K562 (cell line): Measurements from ENCODE around the gene NELL1. TPM values are rescaled to one million over a fixed set of nuclear protein-coding genes. Genes with fewer than 3 reads are reported as not detected.

ENCODE experiments used
- ATAC-seq: fragments of 200-7000 bp; cut with Tn5 transposase; 3 replicates; pipeline ENCODE4 v1.9.1; 2020; ENCODE audit warnings: moderate library complexity
- BruUV-seq: library from RNA; stranded (reverse); fragments of 400-500 nt; replicated peaks from 2 replicates; lab custom pipeline; 2021; lab: Mats Ljungman, UMichigan
- CTCF ChIA-PET: fragments of 300-600 bp; formaldehyde crosslinking; extraction: SDS; loops from one replicate; lab custom pipeline; 2021; ENCODE audit warnings: low intra/inter-chr PET ratio; lab: Yijun Ruan, JAX
- POLR2A ChIA-PET: fragments of 300-600, 350-650 bp; sonication (Branson Sonifier 250); formaldehyde crosslinking; extraction: SDS; loops from one replicate; lab custom pipeline; 2021; ENCODE audit warnings: antibody characterized with exemption, inconsistent platforms; lab: Yijun Ruan, JAX
- DNase-seq, 4 experiments: peaks; one replicate each; pipeline versions ENCODE4 v3.0.0 to v3.0.0-alpha.2; 2011 to 2018; ENCODE audit warnings: low spot score in 3 of 4, mixed read lengths in 3 of 4; ENCODE audit errors: extremely low read depth in 1 of 4
- FAIRE-seq: peaks from 2 replicates; lab custom pipeline; 2011; peaks lifted over from hg19 to GRCh38; lab: Jason Lieb, UNC
- H2AFZ ChIP-seq: 2 replicates; pipeline ENCODE4 v1.6.0; 2011; ENCODE audit warnings: low read depth, low read length, control low read depth, inconsistent platforms
- H3K27ac ChIP-seq: fragments of 200-600 bp; 3 replicates; pipeline ENCODE4 v1.8.0; 2011; ENCODE audit warnings: low read depth, mild to moderate bottlenecking, control low read depth, inconsistent platforms, low read length, moderate library complexity, mixed read lengths; ENCODE audit errors: extremely low read depth
- H3K27me3 ChIP-seq, 2 experiments: fragments of 300-600 bp in 1 of 2; 2 replicates in 1 of 2; 3 replicates in 1 of 2; pipeline versions ENCODE4 v1.6.0 to v1.8.0; 2011; ENCODE audit warnings: inconsistent platforms in 2 of 2, low read length in 2 of 2, mild to moderate bottlenecking in 1 of 2, mixed read lengths in 1 of 2, moderate library complexity in 1 of 2; ENCODE audit not compliant: control insufficient read depth in 2 of 2, insufficient read depth in 2 of 2
- H3K36me3 ChIP-seq: fragments of 300-600 bp; 3 replicates; pipeline ENCODE4 v1.8.0; 2011; ENCODE audit warnings: mild to moderate bottlenecking, low read length, inconsistent platforms; ENCODE audit not compliant: control insufficient read depth, insufficient read depth
- H3K4me1 ChIP-seq, 2 experiments: fragments of 200-600 bp in 1 of 2; replicated peaks in 1 of 2; 2 replicates in 1 of 2; 3 replicates in 1 of 2; pipeline versions ENCODE4 v1.5.1 to v1.8.0; 2011; ENCODE audit warnings: inconsistent platforms in 2 of 2, low read length in 2 of 2, mild to moderate bottlenecking in 1 of 2, mixed read lengths in 1 of 2, moderate library complexity in 1 of 2; ENCODE audit not compliant: control insufficient read depth in 2 of 2, insufficient read depth in 2 of 2
- H3K4me2 ChIP-seq: 2 replicates; pipeline ENCODE4 v1.6.1; 2011; ENCODE audit warnings: low read length, control low read depth, inconsistent platforms, mixed read lengths; ENCODE audit not compliant: insufficient read depth
- H3K4me3 ChIP-seq: fragments of 200-600 bp; sonication (generic), shearing (Covaris generic); 2 replicates; pipeline ENCODE4 v1.5.1; 2016; ENCODE audit warnings: control low read depth, inconsistent platforms
- H3K79me2 ChIP-seq: fragments of 200-600 bp; 3 replicates; pipeline ENCODE4 v1.8.0; 2011; ENCODE audit warnings: low read length, inconsistent platforms; ENCODE audit not compliant: control insufficient read depth, insufficient read depth
- H3K9ac ChIP-seq, 2 experiments: 2 replicates each; pipeline versions ENCODE4 v1.6.0 to v1.6.1; 2011; ENCODE audit warnings: low read depth in 2 of 2, low read length in 2 of 2, control low read depth in 1 of 2, inconsistent platforms in 1 of 2, mild to moderate bottlenecking in 1 of 2, mixed read lengths in 1 of 2; ENCODE audit not compliant: insufficient read depth in 1 of 2
- H3K9me1 ChIP-seq: one replicate; pipeline ENCODE4 v1.6.0; 2011; ENCODE audit warnings: inconsistent platforms, mild to moderate bottlenecking, low read length, moderate library complexity; ENCODE audit not compliant: control insufficient read depth, insufficient read depth
- H3K9me3 ChIP-seq: replicated peaks from 2 replicates; pipeline ENCODE4 v1.5.1; 2011; ENCODE audit warnings: low read depth, low read length, inconsistent platforms; ENCODE audit not compliant: control insufficient read depth, insufficient read depth
- H4K20me1 ChIP-seq: replicated peaks from 2 replicates; pipeline ENCODE4 v1.6.1; 2011; ENCODE audit warnings: low read length, inconsistent platforms, mixed read lengths; ENCODE audit not compliant: control insufficient read depth, insufficient read depth
- FOXP4 ChIP-seq: sonication (generic); formaldehyde crosslinking; IDR thresholded peaks from 2 replicates; pipeline ENCODE4 v1.8.0; 2022; ENCODE audit warnings: mild to moderate bottlenecking, missing genetic modification reagents, borderline replicate concordance
- L3MBTL2 ChIP-seq: fragments of 450-650 bp; IDR thresholded peaks from 2 replicates; pipeline ENCODE4 v1.6.1; 2016; ENCODE audit warnings: mild to moderate bottlenecking, moderate library complexity
- NFYB ChIP-seq: IDR thresholded peaks from 2 replicates; pipeline ENCODE4 v1.6.1; 2011; ENCODE audit warnings: mild to moderate bottlenecking, moderate library complexity; ENCODE audit not compliant: insufficient read length; ENCODE audit errors: extremely low read depth
- RAD51 ChIP-seq: fragments of 450-650 bp; IDR thresholded peaks from 2 replicates; pipeline ENCODE4 v1.7.1; 2016; ENCODE audit warnings: low read depth, mild to moderate bottlenecking, borderline replicate concordance
- SMAD2 ChIP-seq: fragments of 150-350 bp; IDR thresholded peaks from 2 replicates; pipeline ENCODE4 v1.6.1; 2014; ENCODE audit warnings: low read depth, mild to moderate bottlenecking, low read length
- SUPT5H ChIP-seq: fragments of 450-650 bp; IDR thresholded peaks from 2 replicates; pipeline ENCODE4 v1.6.1; 2016
- ZNF324 ChIP-seq: fragments of 250-450 bp; sonication (Bioruptor Pico); IDR thresholded peaks from 2 replicates; pipeline ENCODE4 v1.4.0; 2020; ENCODE audit warnings: mild to moderate bottlenecking
- ZNF444 ChIP-seq: fragments of 250-450 bp; sonication (Bioruptor Pico); IDR thresholded peaks from 2 replicates; pipeline ENCODE4 v1.4.0; 2020; ENCODE audit warnings: mild to moderate bottlenecking, moderate library complexity
- ZNF584 ChIP-seq: fragments of 200-800 bp; sonication (Bioruptor generic); IDR thresholded peaks from 2 replicates; pipeline ENCODE4 v1.6.1; 2016; ENCODE audit warnings: low read depth, mild to moderate bottlenecking, missing genetic modification characterization, missing compliant biosample characterization
- WGBS: fragments of 100-300 bp; shearing (Covaris generic); methylation state at CpG from one replicate; pipeline ENCODE4 v1.1.6; 2016; ENCODE audit warnings: low coverage, mixed read lengths; ENCODE audit not compliant: insufficient coverage; ENCODE audit errors: missing lambda C conversion rate; 5-methylcytosine and 5-hydroxymethylcytosine counted together
- in situ Hi-C: fragments of 300-500 bp; cut with MboI; formaldehyde crosslinking; loops from 4 replicates; pipeline ENCODE4 v1.15.0; 2018; ENCODE audit warnings: inconsistent platforms, mixed read lengths
- intact Hi-C: fragments of 100-400 bp; cut with micrococcal nuclease; formaldehyde crosslinking; loops from 2 replicates; pipeline ENCODE4 v1.14.2; 2022
- polyA plus RNA-seq, 8 experiments: library from polyadenylated mRNA; depleted of rRNA in 4 of 8; stranded (reverse) in 5 of 8; unstranded in 3 of 8; fragments of >200 nt; fragmentation: Nextera tagmentation in 2 of 8; fragmentation: Illumina TruSeq in 1 of 8; extraction: Ambion mirVana in 2 of 8; extraction: Trizol in 1 of 8; gene quantifications; 2 replicates each; pipeline versions ENCODE4 v1.2.1 to v1.2.3, GENCODE V29; 2011 to 2014; ENCODE audit warnings: inconsistent platforms in 1 of 8, missing spikeins in 1 of 8
- total RNA-seq, 7 experiments: library from RNA; depleted of rRNA in 6 of 7; stranded (reverse); fragments of >200 nt in 6 of 7; fragmentation: Illumina TruSeq in 2 of 7; extraction: Trizol in 2 of 7; gene quantifications; 2 replicates each; pipeline versions ENCODE4 v1.2.1 to v1.2.3, GENCODE V29; 2011 to 2021; ENCODE audit warnings: low replicate concordance in 1 of 7
- TF ChIP-seq, protein P1 (sequence below): fragments of 450-650 bp; formaldehyde crosslinking; conservative IDR thresholded peaks from 2 replicates; pipeline ENCODE4 v1.4.0; 2022; ENCODE audit warnings: mild to moderate bottlenecking, missing genetic modification characterization
- TF ChIP-seq, protein P2 (sequence below): fragments of 200-400 bp; formaldehyde crosslinking; IDR thresholded peaks from 2 replicates; pipeline ENCODE4 v1.6.1; 2017; ENCODE audit warnings: mild to moderate bottlenecking, low read depth, low read length, moderate library complexity

The NELL1 gene
- total and polyA plus RNA-seq, 9 of the 15 experiments (the other 6 are each of a cell fraction or from before 2014, with no cell fraction given), result not detected

DNA sequence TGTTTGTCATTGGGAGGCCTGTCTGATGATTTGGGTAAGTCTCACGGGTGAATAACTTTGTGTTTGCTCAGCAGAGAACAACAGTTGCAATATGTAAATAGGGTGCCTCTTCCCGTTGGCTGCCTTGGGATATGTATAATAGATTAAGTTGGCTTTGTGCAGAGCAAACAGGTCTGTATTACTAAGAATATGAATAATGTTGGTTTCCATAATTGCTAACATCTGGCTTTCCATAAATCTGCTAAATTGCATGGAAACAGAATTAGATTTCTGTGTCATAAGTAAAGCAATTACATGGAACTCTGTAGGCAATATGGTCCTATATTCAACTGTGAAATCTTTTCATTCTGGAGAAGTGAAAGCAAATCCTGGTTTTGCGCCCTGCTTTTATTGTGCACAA, 887.5 kb downstream of the NELL1 start:
- intact Hi-C loops (no loop called here), in situ Hi-C loops (no loop called here)
- Histone ChIP-seq H2AFZ (no peak overlapping the region), H4K20me1 (no peaks in the 10 kb centered on the region), H3K4me2 (no peak overlapping the region), H3K79me2 (no peaks in the 10 kb centered on the region), H3K4me3 (no peak overlapping the region), H3K9me3 (no peaks in the 10 kb centered on the region), H3K9me1 (no peaks in the 10 kb centered on the region), H3K36me3 (no peaks in the 10 kb centered on the region), H3K4me1 (no peaks in the 10 kb centered on the region), H3K27ac (no peak overlapping the region), H3K27me3 (no peaks in the 10 kb centered on the region), H3K9ac (no peak overlapping the region)
- no TSS peak for BruUV-seq
- 3% methylated on average over 3 of the region's 3 CpGs for WGBS
- CTCF ChIA-PET, result no interaction called here
- no peak for DNase-seq
- no peak for TF ChIP-seq L3MBTL2
- TF ChIP-seq, protein P1, sequence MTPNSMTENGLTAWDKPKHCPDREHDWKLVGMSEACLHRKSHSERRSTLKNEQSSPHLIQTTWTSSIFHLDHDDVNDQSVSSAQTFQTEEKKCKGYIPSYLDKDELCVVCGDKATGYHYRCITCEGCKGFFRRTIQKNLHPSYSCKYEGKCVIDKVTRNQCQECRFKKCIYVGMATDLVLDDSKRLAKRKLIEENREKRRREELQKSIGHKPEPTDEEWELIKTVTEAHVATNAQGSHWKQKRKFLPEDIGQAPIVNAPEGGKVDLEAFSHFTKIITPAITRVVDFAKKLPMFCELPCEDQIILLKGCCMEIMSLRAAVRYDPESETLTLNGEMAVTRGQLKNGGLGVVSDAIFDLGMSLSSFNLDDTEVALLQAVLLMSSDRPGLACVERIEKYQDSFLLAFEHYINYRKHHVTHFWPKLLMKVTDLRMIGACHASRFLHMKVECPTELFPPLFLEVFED (CRISPR knock-in tag), result no peak
- no peak for TF ChIP-seq FOXP4 (CRISPR knock-in tag)
- TF ChIP-seq SUPT5H, result no peak
- TF ChIP-seq ZNF444 (CRISPR knock-in tag), result no peak
- no peak for TF ChIP-seq ZNF584
- TF ChIP-seq ZNF324 (CRISPR knock-in tag), result no peak
- TF ChIP-seq NFYB, result no peak
- no peak for TF ChIP-seq SMAD2
- TF ChIP-seq, protein P2, sequence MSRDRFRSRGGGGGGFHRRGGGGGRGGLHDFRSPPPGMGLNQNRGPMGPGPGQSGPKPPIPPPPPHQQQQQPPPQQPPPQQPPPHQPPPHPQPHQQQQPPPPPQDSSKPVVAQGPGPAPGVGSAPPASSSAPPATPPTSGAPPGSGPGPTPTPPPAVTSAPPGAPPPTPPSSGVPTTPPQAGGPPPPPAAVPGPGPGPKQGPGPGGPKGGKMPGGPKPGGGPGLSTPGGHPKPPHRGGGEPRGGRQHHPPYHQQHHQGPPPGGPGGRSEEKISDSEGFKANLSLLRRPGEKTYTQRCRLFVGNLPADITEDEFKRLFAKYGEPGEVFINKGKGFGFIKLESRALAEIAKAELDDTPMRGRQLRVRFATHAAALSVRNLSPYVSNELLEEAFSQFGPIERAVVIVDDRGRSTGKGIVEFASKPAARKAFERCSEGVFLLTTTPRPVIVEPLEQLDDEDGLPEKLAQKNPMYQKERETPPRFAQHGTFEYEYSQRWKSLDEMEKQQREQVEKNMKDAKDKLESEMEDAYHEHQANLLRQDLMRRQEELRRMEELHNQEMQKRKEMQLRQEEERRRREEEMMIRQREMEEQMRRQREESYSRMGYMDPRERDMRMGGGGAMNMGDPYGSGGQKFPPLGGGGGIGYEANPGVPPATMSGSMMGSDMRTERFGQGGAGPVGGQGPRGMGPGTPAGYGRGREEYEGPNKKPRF, result no peak
- no peak for TF ChIP-seq RAD51
- no peak for FAIRE-seq
- no peak for ATAC-seq
- POLR2A ChIA-PET, result no interaction called here
